AG09319 (cell line): ENCODE data around the gene ZNF436.

Experiments used
- DNase-seq: peaks from one replicate; pipeline ENCODE4 v3.0.0-alpha.2; 2010; ENCODE audit warnings: low read depth; ENCODE audit errors: extremely low read depth
- TF ChIP-seq, protein P1 (sequence below): IDR thresholded peaks from 2 replicates; pipeline ENCODE4 v1.5.1; 2011; ENCODE audit warnings: low read depth, mild to moderate bottlenecking, inconsistent platforms, low read length, moderate library complexity

The ZNF436 gene

DNA sequence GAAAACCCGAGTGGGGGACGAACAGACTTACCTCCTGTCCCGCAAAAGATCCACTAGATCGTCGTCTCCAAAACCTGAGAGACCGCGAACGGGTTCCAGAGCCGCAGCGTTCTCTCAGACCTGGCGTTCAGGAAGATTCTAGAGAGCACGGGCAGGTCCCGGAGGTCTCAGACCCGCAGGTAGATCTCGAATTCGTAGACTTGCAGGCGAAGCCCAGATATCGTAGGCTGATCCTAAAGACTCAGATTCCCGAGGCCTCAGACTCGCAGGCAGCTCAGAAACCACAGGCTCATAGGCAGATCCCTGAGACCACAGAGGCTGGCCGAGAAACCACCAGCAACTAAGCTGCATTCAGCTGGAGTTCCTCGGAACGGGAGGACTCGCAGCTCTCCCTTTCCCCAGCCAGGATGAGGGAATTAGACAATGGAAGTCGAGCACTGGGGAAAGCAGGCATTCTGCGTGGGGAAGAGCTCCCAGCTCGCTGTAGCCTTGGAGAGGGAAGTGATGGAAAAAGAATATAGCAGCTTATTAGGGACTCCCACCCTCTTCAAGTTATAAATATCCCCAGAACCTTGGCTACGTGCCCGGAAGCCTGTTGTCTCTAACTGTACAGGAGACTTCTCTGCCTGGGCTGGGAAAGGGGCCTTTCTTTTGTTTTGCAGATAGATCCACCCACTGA lies at the start of gene ZNF436:
Gene ZNF436 (minus strand): TSS at position 502 of the 679 bp plus-strand sequence. CDS start 1,831 bp downstream, outside the sequence.
- TF ChIP-seq, protein P1, sequence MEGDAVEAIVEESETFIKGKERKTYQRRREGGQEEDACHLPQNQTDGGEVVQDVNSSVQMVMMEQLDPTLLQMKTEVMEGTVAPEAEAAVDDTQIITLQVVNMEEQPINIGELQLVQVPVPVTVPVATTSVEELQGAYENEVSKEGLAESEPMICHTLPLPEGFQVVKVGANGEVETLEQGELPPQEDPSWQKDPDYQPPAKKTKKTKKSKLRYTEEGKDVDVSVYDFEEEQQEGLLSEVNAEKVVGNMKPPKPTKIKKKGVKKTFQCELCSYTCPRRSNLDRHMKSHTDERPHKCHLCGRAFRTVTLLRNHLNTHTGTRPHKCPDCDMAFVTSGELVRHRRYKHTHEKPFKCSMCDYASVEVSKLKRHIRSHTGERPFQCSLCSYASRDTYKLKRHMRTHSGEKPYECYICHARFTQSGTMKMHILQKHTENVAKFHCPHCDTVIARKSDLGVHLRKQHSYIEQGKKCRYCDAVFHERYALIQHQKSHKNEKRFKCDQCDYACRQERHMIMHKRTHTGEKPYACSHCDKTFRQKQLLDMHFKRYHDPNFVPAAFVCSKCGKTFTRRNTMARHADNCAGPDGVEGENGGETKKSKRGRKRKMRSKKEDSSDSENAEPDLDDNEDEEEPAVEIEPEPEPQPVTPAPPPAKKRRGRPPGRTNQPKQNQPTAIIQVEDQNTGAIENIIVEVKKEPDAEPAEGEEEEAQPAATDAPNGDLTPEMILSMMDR = no peak
- DNase-seq = peak; percentile 54

- DNase-seq = no peak
- TF ChIP-seq, protein P1 = no peak
These were observed 49.5 kb upstream of the ZNF436 start for GRCh38 chr1:23419180-23419579.

DNA sequence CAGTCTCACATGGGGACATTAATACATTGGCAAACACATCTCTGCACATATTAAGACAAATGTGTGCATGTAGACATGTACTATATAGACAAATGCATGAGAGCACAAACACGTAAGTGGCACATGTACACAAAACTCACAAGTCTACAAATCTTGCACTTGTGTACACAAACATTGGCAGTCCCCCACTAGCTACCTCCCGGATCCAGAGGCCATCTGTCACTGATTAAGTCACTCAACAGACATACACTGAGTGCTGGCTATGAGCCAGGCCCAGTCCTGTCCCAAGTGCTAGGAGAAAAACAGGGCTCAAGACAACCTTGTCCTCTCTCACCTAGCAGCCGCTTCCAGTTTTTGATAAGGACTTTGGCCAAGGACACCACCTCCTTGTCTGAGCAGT lies 47.9 kb upstream of the ZNF436 start:
- TF ChIP-seq, protein P1 = no peak
- no peak for DNase-seq

- no peak for DNase-seq
- TF ChIP-seq, protein P1 = no peak
These were observed 47.3 kb upstream of the ZNF436 start for GRCh38 chr1:23416964-23417363.

GRCh38 chr1:23408797-23409290 lies 39.2 kb upstream of the ZNF436 start:
- TF ChIP-seq, protein P1 = no peak
- DNase-seq = no peak

DNA sequence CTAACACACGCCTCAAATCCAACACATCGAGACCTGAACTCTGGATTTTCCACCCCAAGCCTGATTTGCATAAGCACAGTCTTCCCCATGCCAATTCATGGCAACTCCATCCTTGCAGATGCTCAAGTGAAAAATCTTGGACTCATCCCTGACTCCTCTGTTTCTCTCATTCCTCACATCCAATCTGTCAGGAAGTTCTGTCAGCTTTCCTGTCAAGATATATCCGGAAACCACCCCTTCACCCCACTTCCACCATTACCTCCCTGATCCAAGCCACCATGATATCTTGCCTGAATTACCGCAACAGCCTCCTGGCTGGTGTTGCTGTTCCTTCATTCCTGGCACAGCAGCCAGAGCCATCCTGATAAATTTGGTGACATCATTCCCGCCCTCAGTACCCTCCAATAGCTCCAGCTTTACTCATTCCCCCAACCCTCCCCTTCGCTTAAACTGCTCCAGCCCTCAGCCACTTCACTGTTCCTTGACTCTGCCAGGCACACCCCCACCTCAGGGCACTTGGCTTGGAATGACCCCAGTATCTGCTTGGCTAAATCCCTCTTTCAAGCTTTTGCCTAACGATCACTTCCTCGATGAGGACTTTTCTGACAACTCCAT lies 37.5 kb upstream of the ZNF436 start:
- TF ChIP-seq, protein P1 = no peak
- DNase-seq = no peak

DNA sequence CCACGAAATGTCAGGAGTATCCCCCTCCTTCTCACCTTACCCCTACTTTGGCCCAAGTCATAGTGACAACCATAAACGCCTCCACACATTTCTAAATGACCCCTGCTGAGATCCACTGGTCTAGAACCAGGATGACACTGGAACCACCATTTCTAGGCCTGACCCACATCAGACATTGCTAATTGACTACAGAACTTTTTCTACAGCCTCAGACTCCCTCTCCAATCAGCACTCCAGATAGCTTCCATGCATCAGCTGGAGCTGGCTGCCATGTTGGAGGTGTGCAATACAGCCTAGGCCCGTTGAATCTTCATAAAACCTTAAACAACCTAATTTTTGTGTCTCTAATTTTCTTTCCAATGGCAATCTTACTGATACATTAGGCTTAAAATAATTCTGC lies 36.3 kb upstream of the ZNF436 start:
- TF ChIP-seq, protein P1 = no peak
- no peak for DNase-seq
